Liver (tissue), 9 donors: ENCODE data around the gene GRK2. TPM values are rescaled to one million over a fixed set of nuclear protein-coding genes. Genes with fewer than 3 reads are reported as not detected.

Experiments
- DNase-seq: peaks from one replicate; pipeline ENCODE4 v3.0.0-alpha.2; 2017; ENCODE audit warnings: low spot score
- H3K27ac ChIP-seq, 2 donors: one replicate each; pipeline ENCODE4 v1.7.0; 2013; ENCODE audit warnings: inconsistent platforms in 2 of 2, low read length in 2 of 2, control low read depth in 1 of 2, low read depth in 1 of 2, mild to moderate bottlenecking in 1 of 2
- H3K27me3 ChIP-seq, 4 donors: one replicate each; pipeline versions ENCODE4 v1.6.1 to v1.7.0; 2013; ENCODE audit warnings: low read length in 3 of 4, inconsistent platforms in 1 of 4, mild to moderate bottlenecking in 1 of 4, moderate library complexity in 1 of 4; ENCODE audit not compliant: control insufficient read depth in 4 of 4, insufficient read depth in 4 of 4
- H3K36me3 ChIP-seq, 4 donors: one replicate each; pipeline versions ENCODE4 v1.6.1 to v1.7.0; 2013; ENCODE audit warnings: low read length in 3 of 4, mild to moderate bottlenecking in 3 of 4, low read depth in 1 of 4, moderate library complexity in 1 of 4; ENCODE audit not compliant: control insufficient read depth in 4 of 4, insufficient read depth in 3 of 4
- H3K4me1 ChIP-seq, 4 donors: one replicate each; pipeline versions ENCODE4 v1.6.1 to v1.7.0; 2013; ENCODE audit warnings: low read length in 3 of 4, mild to moderate bottlenecking in 3 of 4, moderate library complexity in 1 of 4; ENCODE audit not compliant: control insufficient read depth in 4 of 4, insufficient read depth in 4 of 4
- H3K4me3 ChIP-seq, 3 donors: one replicate each; pipeline versions ENCODE4 v1.6.1 to v1.7.0; 2013; ENCODE audit warnings: low read length in 3 of 3, control low read depth in 1 of 3, low read depth in 1 of 3, mild to moderate bottlenecking in 1 of 3
- H3K9ac ChIP-seq, 2 donors: one replicate each; pipeline ENCODE4 v1.7.0; 2013; ENCODE audit warnings: low read length in 2 of 2, mild to moderate bottlenecking in 2 of 2, moderate library complexity in 2 of 2, control low read depth in 1 of 2, low read depth in 1 of 2
- H3K9me3 ChIP-seq, 4 donors: one replicate each; pipeline versions ENCODE4 v1.6.1 to v1.7.0; 2013; ENCODE audit warnings: low read length in 3 of 4; ENCODE audit not compliant: control insufficient read depth in 4 of 4
- CTCF ChIP-seq: fragments of 150-350 bp; IDR thresholded peaks from 2 replicates; pipeline ENCODE4 v1.5.1; 2017; ENCODE audit warnings: improper control_type of control experiment, low read depth, low read length; ENCODE audit not compliant: missing input control
- EGR1 ChIP-seq, 2 donors: IDR thresholded peaks; 2 replicates each; pipeline ENCODE4 v1.6.1; 2016 to 2018; ENCODE audit warnings: antibody characterized with exemption in 2 of 2, low read depth in 2 of 2
- FOXA1 ChIP-seq: IDR thresholded peaks from 2 replicates; pipeline ENCODE4 v1.6.1; 2016; ENCODE audit warnings: antibody characterized with exemption
- FOXA2 ChIP-seq: IDR thresholded peaks from 2 replicates; pipeline ENCODE4 v1.6.1; 2016; ENCODE audit warnings: antibody characterized with exemption
- GABPA ChIP-seq, 2 donors: IDR thresholded peaks in 1 of 2; conservative IDR thresholded peaks in 1 of 2; 2 replicates each; pipeline ENCODE4 v1.6.1; 2016; ENCODE audit warnings: antibody characterized with exemption in 2 of 2, mild to moderate bottlenecking in 1 of 2, moderate library complexity in 1 of 2
- HNF4A ChIP-seq, 2 donors: conservative IDR thresholded peaks; 2 replicates each; pipeline ENCODE4 v1.6.1; 2016; ENCODE audit warnings: antibody characterized with exemption in 2 of 2, mild to moderate bottlenecking in 2 of 2
- HNF4G ChIP-seq: IDR thresholded peaks from 2 replicates; pipeline ENCODE4 v1.6.1; 2016; ENCODE audit warnings: antibody characterized with exemption
- JUND ChIP-seq, 2 donors: IDR thresholded peaks; 2 replicates each; pipeline ENCODE4 v1.6.1; 2016; ENCODE audit warnings: antibody characterized with exemption in 2 of 2
- MAX ChIP-seq: IDR thresholded peaks from 2 replicates; pipeline ENCODE4 v1.6.1; 2016; ENCODE audit warnings: antibody characterized with exemption
- RAD21 ChIP-seq, 2 donors: IDR thresholded peaks; 2 replicates each; pipeline ENCODE4 v1.6.1; 2016; ENCODE audit warnings: antibody characterized with exemption in 2 of 2, mild to moderate bottlenecking in 2 of 2
- REST ChIP-seq: IDR thresholded peaks from 2 replicates; pipeline ENCODE4 v1.6.1; 2016; ENCODE audit warnings: antibody characterized with exemption, mild to moderate bottlenecking
- RXRA ChIP-seq, 2 donors: IDR thresholded peaks; 2 replicates each; pipeline ENCODE4 v1.6.1; 2017 to 2018; ENCODE audit warnings: antibody characterized with exemption in 2 of 2, mild to moderate bottlenecking in 1 of 2
- SP1 ChIP-seq: IDR thresholded peaks from 2 replicates; pipeline ENCODE4 v1.6.1; 2018; ENCODE audit warnings: antibody characterized with exemption, mild to moderate bottlenecking
- TAF1 ChIP-seq: conservative IDR thresholded peaks from 2 replicates; pipeline ENCODE4 v1.6.1; 2016; ENCODE audit warnings: antibody characterized with exemption, mild to moderate bottlenecking
- YY1 ChIP-seq: IDR thresholded peaks from 2 replicates; pipeline ENCODE4 v1.6.1; 2016; ENCODE audit warnings: antibody characterized with exemption, mild to moderate bottlenecking
- ZBTB33 ChIP-seq: IDR thresholded peaks from 2 replicates; pipeline ENCODE4 v1.6.1; 2016; ENCODE audit warnings: antibody characterized with exemption
- WGBS: extraction: QIAGEN DNeasy Blood & Tissue Kit; methylation state at CpG from one replicate; pipeline ENCODE4 v1.1.7; 2013; 5-methylcytosine and 5-hydroxymethylcytosine counted together
- polyA plus RNA-seq, 2 donors: library from polyadenylated mRNA; stranded (reverse) in 1 of 2; unstranded in 1 of 2; fragments of 200-250 nt in 1 of 2; fragments of >200 nt in 1 of 2; fragmentation: Nextera tagmentation in 1 of 2; extraction: Ambion mirVana in 1 of 2; gene quantifications; one replicate each; pipeline versions ENCODE4 v1.2.1 to v1.2.3, GENCODE V29; 2013 to 2015
- total RNA-seq, 2 donors: library from RNA; depleted of rRNA; stranded (reverse); fragments of >200 nt; gene quantifications; one replicate each; pipeline ENCODE4 v1.2.3, GENCODE V29; 2014
- TF ChIP-seq, protein P1 (sequence below): IDR thresholded peaks from 2 replicates; pipeline ENCODE4 v1.6.1; 2016; ENCODE audit warnings: antibody characterized with exemption
- donor health status: healthy.
- donor health status: healthy.
- donor health status: healthy.
- donor health status: healthy.
- donor health status: healthy.

The GRK2 gene
- total and polyA plus RNA-seq, 4 donors = 13.4 to 41.4 (median 31.7) TPM

DNA sequence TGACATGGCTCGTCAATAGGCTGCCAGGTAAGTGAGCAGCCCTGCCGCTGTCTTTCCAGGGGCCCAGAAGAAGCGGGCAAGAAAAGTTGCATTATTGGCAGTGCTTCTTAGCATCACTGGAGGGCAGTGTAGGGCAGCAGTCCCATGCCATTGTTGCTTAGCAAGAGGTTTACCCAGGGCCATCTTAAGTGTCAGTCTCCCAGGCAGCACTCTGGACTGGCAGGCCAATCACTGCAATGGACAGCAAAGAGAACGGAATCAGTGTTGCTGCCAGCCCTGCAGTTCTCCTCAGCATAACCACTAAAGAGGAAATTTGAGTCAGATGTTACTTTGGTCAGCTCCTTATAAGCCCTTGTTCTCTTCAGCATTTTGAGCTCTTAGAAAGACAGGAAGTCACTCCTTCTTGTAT is 13.4 kb upstream of the GRK2 start:
- Histone ChIP-seq H3K27me3 (no peaks in the 10 kb centered on the region), H3K4me3 (no peak overlapping the region), H3K27ac (no peak overlapping the region), H3K9ac (no peak overlapping the region), H3K9me3 (no peaks in the 10 kb centered on the region), H3K4me1 (peaks cover 2 to 60% (median 48%) of the 10 kb centered on the region in 4 donors), H3K36me3 (peaks cover 26 to 80% (median 69%) of the 10 kb centered on the region in 4 donors)
- TF ChIP-seq REST (no peak), RXRA (IDR thresholded peaks at IDR 0.05) (peak in 1 of 2 donors; percentile 9), RAD21 (IDR thresholded peaks at IDR 0.05) (peak; percentile 64 to 73), CTCF (peak; percentile 29)
- DNase-seq = no peak
- WGBS = 88% methylated on average over 4 of the region's 4 CpGs

DNA sequence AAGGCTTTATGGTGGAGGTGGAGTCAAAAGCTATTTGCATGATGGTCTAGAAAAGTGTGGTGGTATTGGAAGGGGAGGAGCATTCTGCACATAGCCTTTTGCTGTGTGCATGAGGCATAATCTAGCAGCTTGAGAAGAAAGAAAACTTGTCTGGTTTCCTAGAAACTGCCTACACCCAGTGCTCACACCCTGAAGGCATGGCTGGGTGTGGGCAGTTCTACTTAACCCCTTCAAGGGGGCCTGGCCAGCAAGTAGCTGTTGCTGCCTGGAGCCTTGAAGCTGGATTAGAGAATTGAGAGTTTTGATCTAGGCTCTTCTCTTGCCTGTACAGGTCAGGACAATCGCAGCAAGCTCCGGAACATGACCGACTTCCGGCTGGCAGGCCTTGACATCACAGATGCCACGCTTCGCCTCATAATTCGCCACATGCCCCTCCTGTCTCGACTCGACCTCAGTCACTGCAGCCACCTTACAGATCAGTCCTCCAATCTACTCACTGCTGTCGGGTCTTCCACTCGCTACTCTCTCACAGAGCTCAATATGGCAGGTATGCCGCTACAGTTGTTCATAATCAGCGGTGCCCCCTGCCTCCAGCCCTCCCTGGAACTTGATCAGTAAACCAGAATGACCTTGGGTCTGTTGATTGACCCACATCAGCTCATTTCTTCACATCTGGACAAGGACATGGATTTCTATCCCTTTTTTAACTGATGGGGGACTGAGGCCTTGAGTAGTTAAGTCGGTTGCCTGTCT is 12.2 kb upstream of the GRK2 start:
- no peak for DNase-seq

More for the DNA sequence above, 12.2 kb upstream of the GRK2 start:
- Histone ChIP-seq H3K9ac (no peak overlapping the region), H3K27ac (no peak overlapping the region), H3K4me3 (no peak overlapping the region), H3K9me3 (no peaks in the 10 kb centered on the region), H3K36me3 (peaks cover 23 to 68% (median 63%) of the 10 kb centered on the region in 4 donors), H3K27me3 (no peaks in the 10 kb centered on the region), H3K4me1 (peaks cover 6 to 58% (median 44%) of the 10 kb centered on the region in 4 donors)
- TF ChIP-seq ZBTB33 (no peak), SP1 (no peak), MAX (no peak), HNF4G (no peak), JUND (IDR thresholded peaks at IDR 0.05) (no peak), GABPA (IDR thresholded peaks at IDR 0.05 in 1 of 2, conservative IDR thresholded peaks at IDR 0.05 in 1 of 2) (no peak), RXRA (IDR thresholded peaks at IDR 0.05) (no peak), HNF4A (conservative IDR thresholded peaks at IDR 0.05) (no peak), REST (no peak), TAF1 (no peak), EGR1 (IDR thresholded peaks at IDR 0.05; ENCODE audit: low read depth in 2 of 2) (no peak), FOXA2 (no peak), FOXA1 (no peak), CTCF (no peak), RAD21 (IDR thresholded peaks at IDR 0.05) (no peak), YY1 (no peak)
- TF ChIP-seq, protein P1, sequence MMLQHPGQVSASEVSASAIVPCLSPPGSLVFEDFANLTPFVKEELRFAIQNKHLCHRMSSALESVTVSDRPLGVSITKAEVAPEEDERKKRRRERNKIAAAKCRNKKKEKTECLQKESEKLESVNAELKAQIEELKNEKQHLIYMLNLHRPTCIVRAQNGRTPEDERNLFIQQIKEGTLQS = no peak
- 91% methylated on average over 14 of the region's 14 CpGs for WGBS
